ENCODE measurements around the gene BCAR3. TPM values are rescaled to one million over a fixed set of nuclear protein-coding genes. Genes with fewer than 3 reads are reported as not detected.

Gene BCAR3
- total and polyA plus RNA-seq, 2 of the 4 experiments (the other 2 are of a cell fraction), result 41.4 to 46.4 TPM

- CTCF ChIA-PET, result interaction anchor here (0.6 to 2.1 kb wide), 8 partner anchors 10 to 368 kb away, joined by 3 to 7 read pairs (median 3); no protein-coding TSS in a partner anchor
- Histone ChIP-seq H3K27ac (ENCODE audit: insufficient read depth, low read length) (0 out of 2 replicates have a peak overlapping the region, but pooled peaks have one; percentile 45), H2AFZ (replicated peaks; ENCODE audit: low read length, poor library complexity) (no peak overlapping the region), H3K23ac (ENCODE audit: low read depth, low read length) (peak overlapping the region; percentile 56), H4K91ac (ENCODE audit: insufficient read depth, low read depth, low read length) (peak overlapping the region; percentile 72), H2BK20ac (ENCODE audit: low read depth, low read length) (peak overlapping the region; percentile 14; the same call in 1 of the 2 replicates), H3K56ac (ENCODE audit: extremely low read depth, insufficient read depth, low read length) (0 out of 2 replicates have a peak overlapping the region, but pooled peaks have one; percentile 24), H3K4me3 (ENCODE audit: insufficient read depth, low read depth, low read length) (no peak overlapping the region), H2BK5ac (ENCODE audit: low read depth, low read length, poor library complexity, severe bottlenecking) (peak overlapping the region; percentile 35), H2AK9ac (replicated peaks; ENCODE audit: low read depth, low read length, poor library complexity) (no peak overlapping the region), H4K5ac (ENCODE audit: low read depth, low read length) (no peak overlapping the region), H3K9me3 (ENCODE audit: control insufficient read depth, insufficient read depth, low read length) (no peaks in the 10 kb centered on the region), H3K9me1 (ENCODE audit: insufficient read depth, low read length) (peaks cover 51% of the 10 kb centered on the region), H2BK15ac (ENCODE audit: low read depth, low read length) (peak overlapping the region; percentile 29; the same call in 1 of the 3 replicates), H3K9ac (ENCODE audit: low read depth, low read length) (peak overlapping the region; percentile 28; the same call in 1 of the 2 replicates), H2AK5ac (ENCODE audit: low read depth, low read length) (peak overlapping the region; percentile 94), H3K79me1 (ENCODE audit: low read depth in 1 of 2, low read length in 2 of 2) (peaks cover 25 to 88% of the 10 kb centered on the region in 2 experiments), H3K14ac (replicated peaks; ENCODE audit: low read depth, low read length) (peak overlapping the region; percentile 29; the same call in 1 of the 2 replicates), H3K4me1 (ENCODE audit: control insufficient read depth, insufficient read depth, low read length) (peaks cover 51% of the 10 kb centered on the region), H3K27me3 (ENCODE audit: control insufficient read depth, insufficient read depth, low read length) (no peaks in the 10 kb centered on the region), H3K36me3 (ENCODE audit: control insufficient read depth, insufficient read depth, low read length) (peaks cover 28% of the 10 kb centered on the region), H4K20me1 (ENCODE audit: insufficient read depth, low read length) (peaks cover 88% of the 10 kb centered on the region), H4K8ac (ENCODE audit: low read depth in 2 of 2, low read length in 2 of 2) (peak overlapping the region in 1 of 2 experiments; percentile 71; a peak in 1 of 4 replicates), H3K18ac (ENCODE audit: low read depth, low read length) (peak overlapping the region; percentile 49), H3K4me2 (ENCODE audit: low read depth, low read length) (peak overlapping the region; percentile 52; the same call in 1 of the 2 replicates), H3K4ac (ENCODE audit: low read depth, low read length) (peak overlapping the region; percentile 52), H2BK120ac (ENCODE audit: low read depth, low read length) (peak overlapping the region; percentile 43; the same call in 1 of the 2 replicates)
- POLR2A ChIA-PET (ENCODE audit: unreplicated experiment), result interaction anchor here (0.6 kb wide), 1 partner anchor 10 kb away, joined by 4 read pairs; no protein-coding TSS in a partner anchor
- BruUV-seq (replicated peaks), result no TSS peak
- ATAC-seq (ENCODE audit: low read depth), result no peak
- no peak for DNase-seq
- dilution Hi-C loops (cut with HindIII; ENCODE audit: low sequenced_read_pairs, unreplicated experiment), result no loop called here
- in situ Hi-C loops (cut with MboI; ENCODE audit: low sequenced_read_pairs), result loop anchor here (5.0 kb wide), 1 partner anchor 35 kb away; no protein-coding TSS in a partner anchor
- WGBS, 2 experiments (ENCODE audit: extremely low coverage in 2 of 2, insufficient read length in 1 of 2), result 54% methylated on average over 2 of the region's 5 CpGs; no CpG with 5 or more reads in 1 of the 2 experiments
- intact Hi-C loops (cut with micrococcal nuclease), result no loop called here
- TF ChIP-seq ELK1 (IDR thresholded peaks at IDR 0.05; ENCODE audit: borderline replicate concordance, low read depth, low read length), result no peak
- TF ChIP-seq SMC3 (IDR thresholded peaks at IDR 0.05; ENCODE audit: low read depth, low read length), result no peak
- no peak for TF ChIP-seq USF2 (IDR thresholded peaks at IDR 0.05; ENCODE audit: low read depth, low read length)
- TF ChIP-seq POLR2A (IDR thresholded peaks at IDR 0.05; ENCODE audit: low read depth, low read length), result no peak
- TF ChIP-seq FOS (IDR thresholded peaks at IDR 0.05; ENCODE audit: low read depth, low read length), result no peak
- TF ChIP-seq RAD21 (IDR thresholded peaks at IDR 0.05; ENCODE audit: low read length), result no peak
- TF ChIP-seq CEBPB (IDR thresholded peaks at IDR 0.05; ENCODE audit: low read depth, low read length), result no peak
- no peak for TF ChIP-seq MAFK (IDR thresholded peaks at IDR 0.05; ENCODE audit: low read depth, low read length)
- no peak for TF ChIP-seq MXI1 (IDR thresholded peaks at IDR 0.05; ENCODE audit: borderline replicate concordance, low read depth, low read length)
- no peak for TF ChIP-seq MAZ (IDR thresholded peaks at IDR 0.05; ENCODE audit: borderline replicate concordance, low read depth, low read length)
- no peak for TF ChIP-seq RFX5 (IDR thresholded peaks at IDR 0.05; ENCODE audit: low read depth, low read length)
- no peak for TF ChIP-seq RCOR1 (IDR thresholded peaks at IDR 0.05; ENCODE audit: insufficient replicate concordance, low read length)
- TF ChIP-seq CHD1 (IDR thresholded peaks at IDR 0.05; ENCODE audit: low read depth, low read length), result no peak
- TF ChIP-seq CTCF (conservative IDR thresholded peaks at IDR 0.05; ENCODE audit: low read depth, low read length), result no peak
These were observed 9.0 kb downstream of the BCAR3 start for GRCh38 chr1:93672477-93673162.

All from IMR-90 (cell line).